A673 (cell line): ENCODE data around the gene PSMG4. TPM values are rescaled to one million over a fixed set of nuclear protein-coding genes. Genes with fewer than 3 reads are reported as not detected.

ENCODE experiments used
- BruUV-seq: library from RNA; stranded (reverse); fragments of 400-500 nt; replicated peaks from 2 replicates; lab custom pipeline; 2021; lab: Mats Ljungman, UMichigan
- CTCF ChIA-PET: fragments of 300-600 bp; sonication (Branson Sonifier 250); formaldehyde crosslinking; loops from one replicate; lab custom pipeline; 2022; ENCODE audit warnings: antibody characterized with exemption; lab: Charles Lee
- POLR2A ChIA-PET: fragments of 300-600 bp; sonication (Branson Sonifier 250); formaldehyde crosslinking; loops from one replicate; lab custom pipeline; 2022; ENCODE audit warnings: antibody characterized with exemption; ENCODE audit not compliant: low non-redundant PET; lab: Charles Lee
- DNase-seq: peaks from one replicate; pipeline ENCODE4 v3.0.0-alpha.2; 2015; ENCODE audit warnings: low spot score
- H3K27ac ChIP-seq: fragments of 200-600 bp; sonication (generic); 2 replicates; pipeline ENCODE4 v1.5.1; 2016; ENCODE audit warnings: mixed run types, low read depth, mild to moderate bottlenecking, mixed read lengths, antibody characterized with exemption, low read length; ENCODE audit not compliant: poor library complexity, severe bottlenecking
- H3K27me3 ChIP-seq: fragments of 200-600 bp; sonication (generic); replicated peaks from 2 replicates; pipeline ENCODE4 v1.6.1; 2017; ENCODE audit warnings: mixed run types, low read depth, mild to moderate bottlenecking, mixed read lengths, antibody characterized with exemption, low read length; ENCODE audit not compliant: insufficient read depth, poor library complexity
- H3K36me3 ChIP-seq: fragments of 200-600 bp; sonication (generic); 2 replicates; pipeline ENCODE4 v1.6.1; 2016; ENCODE audit warnings: mixed run types, mild to moderate bottlenecking, mixed read lengths, antibody characterized with exemption, low read length; ENCODE audit not compliant: insufficient read depth, poor library complexity, severe bottlenecking
- H3K4me1 ChIP-seq: fragments of 200-600 bp; sonication (generic); 2 replicates; pipeline ENCODE4 v1.6.1; 2017; ENCODE audit warnings: mixed run types, mild to moderate bottlenecking, mixed read lengths, antibody characterized with exemption, low read length; ENCODE audit not compliant: insufficient read depth, poor library complexity, severe bottlenecking
- H3K4me3 ChIP-seq: fragments of 200-600 bp; sonication (generic); 2 replicates; pipeline ENCODE4 v1.5.1; 2016; ENCODE audit warnings: low read depth, mixed run types, mild to moderate bottlenecking, mixed read lengths, low read length; ENCODE audit not compliant: poor library complexity, severe bottlenecking
- H3K9me3 ChIP-seq: fragments of 200-600 bp; sonication (generic); 2 replicates; pipeline ENCODE4 v1.6.1; 2016; ENCODE audit warnings: mixed run types, low read depth, mild to moderate bottlenecking, mixed read lengths, antibody characterized with exemption, low read length; ENCODE audit not compliant: poor library complexity, severe bottlenecking
- CTCF ChIP-seq: fragments of 300-800, 200-600 bp; sonication (generic); conservative IDR thresholded peaks from 2 replicates; pipeline ENCODE4 v1.5.1; 2017; ENCODE audit warnings: low read depth, mild to moderate bottlenecking, antibody characterized with exemption, low read length, moderate library complexity, mixed read lengths
- EZH2 ChIP-seq: fragments of 200-600 bp; sonication (generic); IDR thresholded peaks from 2 replicates; pipeline ENCODE4 v1.6.1; 2017; ENCODE audit warnings: borderline replicate concordance, low read depth, mild to moderate bottlenecking, mixed read lengths, antibody characterized with exemption, low read length; ENCODE audit not compliant: poor library complexity, severe bottlenecking
- intact Hi-C: fragments of 100-400 bp; cut with micrococcal nuclease; formaldehyde crosslinking; loops from one replicate; pipeline ENCODE4 v1.10.0; 2022; ENCODE audit not compliant: unreplicated experiment
- total RNA-seq: library from RNA; stranded (reverse); gene quantifications from 2 replicates; pipeline ENCODE4 v1.2.3, GENCODE V29; 2021

Gene PSMG4
- total RNA-seq, 1 experiment from 2014 or later: 34.4 TPM

DNA sequence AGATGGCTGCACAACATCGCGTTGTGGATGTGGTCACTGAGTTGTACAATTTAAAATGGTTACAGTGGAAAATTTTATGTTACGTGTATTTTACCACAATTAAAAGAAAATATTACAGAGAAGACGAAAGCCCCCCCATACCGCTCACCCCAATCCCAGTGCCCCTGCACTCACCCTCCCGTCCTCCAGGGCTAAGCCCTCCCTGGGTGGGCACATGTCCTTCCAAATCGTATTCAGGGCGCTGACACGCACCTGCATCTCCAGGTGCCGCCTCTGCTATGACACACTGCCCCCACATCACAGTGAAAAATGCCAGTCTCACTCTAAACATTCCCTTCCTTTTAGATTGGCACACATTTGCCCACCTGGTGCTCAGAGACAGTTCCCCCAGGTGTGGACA is 49.4 kb downstream of the PSMG4 start:
- no peaks in the 10 kb centered on the region for H3K27me3 ChIP-seq
- H3K4me3 ChIP-seq: no peak overlapping the region
- intact Hi-C loops: no loop called here
- no peaks in the 10 kb centered on the region for H3K9me3 ChIP-seq
- ChIA-PET POLR2A (no interaction called here), CTCF (no interaction called here)
- peaks cover 5% of the 10 kb centered on the region for H3K4me1 ChIP-seq
- no peak for DNase-seq
- no peak for TF ChIP-seq EZH2
- TF ChIP-seq CTCF: no peak
- no peaks in the 10 kb centered on the region for H3K36me3 ChIP-seq
- BruUV-seq: no TSS peak
- no peak overlapping the region for H3K27ac ChIP-seq

DNA sequence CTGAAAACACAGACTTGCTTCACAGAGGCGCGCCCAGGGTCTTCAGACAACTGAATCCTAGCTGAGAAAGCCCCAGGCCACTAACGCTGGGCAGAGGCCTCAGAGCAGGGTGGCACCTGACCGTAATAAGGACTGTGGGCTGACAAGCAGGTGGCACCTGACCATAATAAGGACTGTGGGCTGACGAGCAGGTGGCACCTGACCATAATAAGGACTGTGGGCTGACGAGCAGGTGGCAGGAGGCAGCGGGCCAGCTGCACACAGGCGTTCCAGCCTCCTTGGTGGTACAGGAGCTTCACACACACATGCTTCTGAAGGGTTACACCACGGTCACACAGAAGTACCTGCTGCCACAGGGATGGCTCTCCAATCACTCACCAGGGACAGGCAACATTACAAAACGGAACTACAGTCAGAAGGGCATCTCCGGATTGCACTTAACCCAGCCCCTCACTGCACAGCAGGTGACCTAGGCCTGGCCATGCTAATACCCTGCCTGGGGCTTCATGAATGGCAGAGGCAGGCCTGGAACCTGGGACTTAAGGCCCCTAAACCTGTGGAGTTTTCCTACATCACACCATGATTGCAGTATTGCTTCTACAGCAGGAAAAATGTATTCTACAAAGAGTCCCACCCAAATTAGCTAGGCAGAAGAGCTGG is 50.8 kb downstream of the PSMG4 start:
- BruUV-seq: no TSS peak
- CTCF ChIA-PET: no interaction called here
- no peak for TF ChIP-seq EZH2
- no peak for TF ChIP-seq CTCF
- Histone ChIP-seq H3K4me3 (no peak overlapping the region), H3K9me3 (no peaks in the 10 kb centered on the region), H3K4me1 (peaks cover 5% of the 10 kb centered on the region), H3K27ac (no peak overlapping the region), H3K36me3 (no peaks in the 10 kb centered on the region), H3K27me3 (no peaks in the 10 kb centered on the region)
- intact Hi-C loops: no loop called here
- POLR2A ChIA-PET: no interaction called here
- no peak for DNase-seq

DNA sequence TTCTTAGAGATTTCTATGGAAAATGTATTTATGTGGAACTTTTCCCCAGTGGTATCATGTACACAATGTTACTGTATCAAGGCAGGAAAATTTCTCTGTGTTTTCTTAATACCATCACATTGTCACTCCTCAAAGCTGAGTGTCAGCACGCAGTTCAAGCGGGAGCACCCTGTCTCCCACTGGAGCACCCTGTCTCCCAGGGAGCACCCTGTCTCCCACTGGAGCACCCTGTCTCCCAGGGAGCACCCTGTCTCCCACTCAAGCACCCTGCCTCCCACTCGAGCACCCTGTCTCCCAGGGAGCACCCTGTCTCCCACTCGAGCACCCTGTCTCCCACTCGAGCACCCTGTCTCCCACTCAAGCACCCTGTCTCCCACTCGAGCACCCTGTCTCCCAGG is 51.3 kb downstream of the PSMG4 start:
- intact Hi-C loops: no loop called here
- no peak for TF ChIP-seq CTCF
- TF ChIP-seq EZH2: no peak
- no peaks in the 10 kb centered on the region for H3K27me3 ChIP-seq
- H3K36me3 ChIP-seq: no peaks in the 10 kb centered on the region
- H3K4me3 ChIP-seq: no peak overlapping the region
- peaks cover 5% of the 10 kb centered on the region for H3K4me1 ChIP-seq
- CTCF ChIA-PET: interaction anchor here (0.5 kb wide), 1 partner anchor 1699 kb away, joined by 7 read pairs; no protein-coding TSS in a partner anchor
- DNase-seq: no peak
- POLR2A ChIA-PET: no interaction called here
- no peak overlapping the region for H3K27ac ChIP-seq
- H3K9me3 ChIP-seq: no peaks in the 10 kb centered on the region
- BruUV-seq: no TSS peak
